SIG-M5 (cell line): ENCODE measurements around the gene INS.
"Not testable (repeated sequence)": the region's sequence is repeated elsewhere in the genome, so short reads cannot be mapped to it uniquely, and the experiment has no call there.

Experiments used
- DNase-seq: peaks from one replicate; lab custom pipeline; 2025; lab: John Stamatoyannopoulos, UW

Gene INS

GRCh38 chr11:2131371-2132236, 29.4 kb downstream of the INS start:
- no peak for DNase-seq

GRCh38 chr11:2130881-2131352, 30.1 kb downstream of the INS start:
- no peak for DNase-seq

GRCh38 chr11:2129699-2130366, 31.2 kb downstream of the INS start:
- DNase-seq: no peak

- no peak for DNase-seq
Observed at GRCh38 chr11:2129308-2129698, 31.7 kb downstream of the INS start.

- no peak for DNase-seq
Observed at GRCh38 chr11:2128511-2129307, 32.3 kb downstream of the INS start.

- DNase-seq: no peak
Observed at GRCh38 chr11:2128130-2128510, 32.9 kb downstream of the INS start.

- DNase-seq: no peak
Observed at GRCh38 chr11:2127482-2128129, 33.4 kb downstream of the INS start.

- DNase-seq: no peak
Observed at GRCh38 chr11:2126520-2127085, 34.4 kb downstream of the INS start.

GRCh38 chr11:2124736-2125484, 36.1 kb downstream of the INS start:
- DNase-seq: not testable (repeated sequence)

GRCh38 chr11:2123628-2123960, 37.4 kb downstream of the INS start:
- no peak for DNase-seq

- DNase-seq: no peak
Observed at GRCh38 chr11:2122907-2123627, 37.9 kb downstream of the INS start.

- no peak for DNase-seq
Observed at GRCh38 chr11:2122222-2122906, 38.6 kb downstream of the INS start.

- no peak for DNase-seq
Observed at GRCh38 chr11:2121227-2122130, 39.5 kb downstream of the INS start.

- DNase-seq: no peak
Observed at GRCh38 chr11:2120359-2121100, 40.5 kb downstream of the INS start.

GRCh38 chr11:2118677-2119076, 42.3 kb downstream of the INS start:
- DNase-seq: no peak

GRCh38 chr11:2116680-2117079, 44.3 kb downstream of the INS start:
- no peak for DNase-seq

- no peak for DNase-seq
Observed at GRCh38 chr11:2115308-2115707, 45.7 kb downstream of the INS start.
